HCT116 (cell line): Measurements from ENCODE around the gene CALHM3. TPM values are rescaled to one million over a fixed set of nuclear protein-coding genes. Genes with fewer than 3 reads are reported as not detected.

Experiments used
- ATAC-seq: fragments of 200-7000 bp; cut with Tn5 transposase; 2 replicates; pipeline ENCODE4 v1.9.1; 2020; ENCODE audit warnings: mild to moderate bottlenecking, moderate library complexity
- BruUV-seq: library from RNA; stranded (reverse); fragments of 400-500 nt; replicated peaks from 2 replicates; lab custom pipeline; 2021; lab: Mats Ljungman, UMichigan
- CTCF ChIA-PET: fragments of 300-600 bp; sonication (Branson Sonifier 250); formaldehyde crosslinking; loops from one replicate; lab custom pipeline; 2021; ENCODE audit warnings: antibody characterized with exemption; lab: Charles Lee
- POLR2A ChIA-PET: fragments of 300-600, 350-600 bp; sonication (Branson Sonifier 250); formaldehyde crosslinking; loops from one replicate; lab custom pipeline; 2021; ENCODE audit warnings: antibody characterized with exemption; lab: Charles Lee
- RAD21 ChIA-PET, 2 experiments: fragments of 300-600 bp; sonication (Branson Sonifier 250); formaldehyde crosslinking; loops; one replicate each; lab custom pipeline; 2023; ENCODE audit warnings: low total read pairs in 2 of 2; ENCODE audit not compliant: uncharacterized antibody in 2 of 2, unreplicated experiment in 2 of 2, low non-redundant PET in 1 of 2; lab: Charles Lee
- DNase-seq: peaks from one replicate; pipeline ENCODE4 v3.0.0-alpha.2; 2010; ENCODE audit warnings: low read depth, low spot score
- H2AFZ ChIP-seq: fragments of 200-600 bp; shearing (Covaris generic), sonication (generic); 2 replicates; pipeline ENCODE4 v1.6.1; 2017; ENCODE audit warnings: low read depth, mixed run types, mixed read lengths, antibody characterized with exemption, low read length; ENCODE audit not compliant: poor library complexity, severe bottlenecking
- H3K27ac ChIP-seq: 2 replicates; pipeline ENCODE4 v1.5.1; 2012; ENCODE audit warnings: low read depth, low read length
- H3K27me3 ChIP-seq: fragments of 200-600 bp; sonication (generic); 2 replicates; pipeline ENCODE4 v1.6.1; 2016; ENCODE audit warnings: mixed run types, low read length, mixed read lengths; ENCODE audit not compliant: insufficient read depth
- H3K36me3 ChIP-seq, 2 experiments: fragments of 200-500 bp in 1 of 2; fragments of 200-600 bp in 1 of 2; sonication (Bioruptor generic) in 1 of 2; sonication (generic) in 1 of 2; 2 replicates each; pipeline versions ENCODE4 v1.5.1 to v1.6.1; 2014 to 2016; ENCODE audit warnings: low read length in 2 of 2, inconsistent platforms in 1 of 2, mixed read lengths in 1 of 2, mixed run types in 1 of 2; ENCODE audit not compliant: insufficient read depth in 2 of 2, control insufficient read depth in 1 of 2
- H3K4me1 ChIP-seq, 2 experiments: fragments of 200-600 bp in 1 of 2; sonication (generic) in 1 of 2; 2 replicates each; pipeline versions ENCODE4 v1.5.1 to v1.6.1; 2012 to 2017; ENCODE audit warnings: low read length in 2 of 2, inconsistent platforms in 1 of 2, mild to moderate bottlenecking in 1 of 2, mixed read lengths in 1 of 2, mixed run types in 1 of 2, moderate library complexity in 1 of 2; ENCODE audit not compliant: insufficient read depth in 2 of 2, control insufficient read depth in 1 of 2
- H3K4me2 ChIP-seq: fragments of 200-600 bp; sonication (generic); 2 replicates; pipeline ENCODE4 v1.6.1; 2017; ENCODE audit warnings: mixed run types, low read length, mixed read lengths
- H3K4me3 ChIP-seq, 2 experiments: fragments of 200-600 bp in 1 of 2; sonication (generic) in 1 of 2; replicated peaks in 1 of 2; 2 replicates each; pipeline ENCODE4 v1.5.1; 2011 to 2016; ENCODE audit warnings: low read length in 2 of 2, control low read depth in 1 of 2, low read depth in 1 of 2, mild to moderate bottlenecking in 1 of 2, mixed read lengths in 1 of 2, mixed run types in 1 of 2
- H3K79me2 ChIP-seq: fragments of 200-600 bp; sonication (generic); 2 replicates; pipeline ENCODE4 v1.6.1; 2017; ENCODE audit warnings: mild to moderate bottlenecking, mixed run types, low read length, moderate library complexity, mixed read lengths; ENCODE audit not compliant: insufficient read depth
- H3K9ac ChIP-seq: fragments of 200-600 bp; sonication (generic); 2 replicates; pipeline ENCODE4 v1.6.1; 2016; ENCODE audit warnings: low read length, mixed read lengths
- H3K9me2 ChIP-seq: fragments of 200-600 bp; sonication (generic), shearing (Covaris generic); 2 replicates; pipeline ENCODE4 v1.6.1; 2017; ENCODE audit warnings: mixed run types, mild to moderate bottlenecking, moderate library complexity; ENCODE audit not compliant: insufficient read depth
- H3K9me3 ChIP-seq, 2 experiments: fragments of 200-500 bp in 1 of 2; fragments of 200-600 bp in 1 of 2; sonication (Bioruptor generic) in 1 of 2; sonication (generic) in 1 of 2; 2 replicates each; pipeline ENCODE4 v1.6.1; 2014 to 2017; ENCODE audit warnings: low read length in 2 of 2, mixed read lengths in 2 of 2, inconsistent platforms in 1 of 2, low read depth in 1 of 2, mild to moderate bottlenecking in 1 of 2, mixed run types in 1 of 2, moderate library complexity in 1 of 2; ENCODE audit not compliant: control insufficient read depth in 1 of 2, insufficient read depth in 1 of 2
- H4K20me1 ChIP-seq: fragments of 200-600 bp; sonication (generic), shearing (Covaris generic); 2 replicates; pipeline ENCODE4 v1.6.1; 2017; ENCODE audit warnings: mixed run types, mild to moderate bottlenecking, moderate library complexity; ENCODE audit not compliant: insufficient read depth
- ATF3 ChIP-seq: IDR thresholded peaks from 2 replicates; pipeline ENCODE4 v1.6.1; 2012
- CEBPB ChIP-seq: IDR thresholded peaks from 2 replicates; pipeline ENCODE4 v1.6.1; 2012; ENCODE audit warnings: low read depth
- CTCF ChIP-seq, 3 experiments: fragments of 200-600 bp in 1 of 3; sonication (generic) in 1 of 3; IDR thresholded peaks in 2 of 3; conservative IDR thresholded peaks in 1 of 3; 2 replicates each; pipeline ENCODE4 v1.5.1; 2012 to 2017; ENCODE audit warnings: low read depth in 2 of 3, low read length in 2 of 3, antibody characterized with exemption in 1 of 3, borderline replicate concordance in 1 of 3, control low read depth in 1 of 3, mild to moderate bottlenecking in 1 of 3, mixed read lengths in 1 of 3, mixed run types in 1 of 3, moderate library complexity in 1 of 3; ENCODE audit not compliant: insufficient read depth in 1 of 3
- EGR1 ChIP-seq: IDR thresholded peaks from 2 replicates; pipeline ENCODE4 v1.6.1; 2012; ENCODE audit warnings: low read depth
- ELF1 ChIP-seq: IDR thresholded peaks from 2 replicates; pipeline ENCODE4 v1.6.1; 2012; ENCODE audit warnings: low read depth, borderline replicate concordance
- EZH2phosphoT487 ChIP-seq: fragments of 200-600 bp; IDR thresholded peaks from 2 replicates; pipeline ENCODE4 v1.6.1; 2018; ENCODE audit warnings: antibody characterized with exemption, borderline replicate concordance
- JUND ChIP-seq: IDR thresholded peaks from 2 replicates; pipeline ENCODE4 v1.6.1; 2012
- SIN3A ChIP-seq: IDR thresholded peaks from 2 replicates; pipeline ENCODE4 v1.6.1; 2012; ENCODE audit warnings: low read depth
- SRF ChIP-seq: IDR thresholded peaks from 2 replicates; pipeline ENCODE4 v1.6.1; 2012; ENCODE audit warnings: low read depth
- TCF7L2 ChIP-seq: IDR thresholded peaks from 2 replicates; pipeline ENCODE4 v1.7.0; 2011; ENCODE audit warnings: borderline replicate concordance, inconsistent platforms; ENCODE audit not compliant: insufficient read depth, insufficient read length; ENCODE audit errors: extremely low read depth
- ZBTB33 ChIP-seq: IDR thresholded peaks from 2 replicates; pipeline ENCODE4 v1.6.1; 2011; ENCODE audit warnings: mild to moderate bottlenecking, low read length, moderate library complexity; ENCODE audit not compliant: insufficient replicate concordance; ENCODE audit errors: extremely low read depth
- ZFX ChIP-seq: fragments of 450-650 bp; IDR thresholded peaks from 2 replicates; pipeline ENCODE4 v1.6.1; 2017
- intact Hi-C: fragments of 100-400 bp; cut with micrococcal nuclease; formaldehyde crosslinking; loops from 2 replicates; pipeline ENCODE4 v1.10.0; 2022
- total RNA-seq: library from RNA; stranded (reverse); gene quantifications from one replicate; pipeline ENCODE4 v1.2.1, GENCODE V29; 2021; ENCODE audit not compliant: unreplicated experiment
- TF ChIP-seq, protein P1 (sequence below): IDR thresholded peaks from 2 replicates; pipeline ENCODE4 v1.6.1; 2012; ENCODE audit warnings: low read depth
- TF ChIP-seq, protein P2 (sequence below): IDR thresholded peaks from 2 replicates; pipeline ENCODE4 v1.6.1; 2012

The CALHM3 gene
- total RNA-seq, 1 experiment from 2014 or later, result 0.49 TPM

- DNase-seq, result no peak
- ChIA-PET CTCF (interaction anchor here (1.3 kb wide), 1 partner anchor 28 kb away, joined by 3 read pairs; no protein-coding TSS in a partner anchor), POLR2A (no interaction called here), RAD21 (no interaction called here)
- intact Hi-C loops, result no loop called here
- Histone ChIP-seq H3K9ac (no peak overlapping the region), H3K9me2 (no peaks in the 10 kb centered on the region), H3K27ac (no peak overlapping the region), H3K79me2 (no peaks in the 10 kb centered on the region), H3K4me3 (no peak overlapping the region), H4K20me1 (no peaks in the 10 kb centered on the region), H2AFZ (no peak overlapping the region), H3K36me3 (no peaks in the 10 kb centered on the region), H3K4me1 (peaks cover 0 to 17% of the 10 kb centered on the region in 2 experiments; a peak in 2 of 4 replicates), H3K9me3 (no peaks in the 10 kb centered on the region), H3K4me2 (no peak overlapping the region), H3K27me3 (no peaks in the 10 kb centered on the region)
- TF ChIP-seq EGR1, result no peak
- TF ChIP-seq, protein P1, sequence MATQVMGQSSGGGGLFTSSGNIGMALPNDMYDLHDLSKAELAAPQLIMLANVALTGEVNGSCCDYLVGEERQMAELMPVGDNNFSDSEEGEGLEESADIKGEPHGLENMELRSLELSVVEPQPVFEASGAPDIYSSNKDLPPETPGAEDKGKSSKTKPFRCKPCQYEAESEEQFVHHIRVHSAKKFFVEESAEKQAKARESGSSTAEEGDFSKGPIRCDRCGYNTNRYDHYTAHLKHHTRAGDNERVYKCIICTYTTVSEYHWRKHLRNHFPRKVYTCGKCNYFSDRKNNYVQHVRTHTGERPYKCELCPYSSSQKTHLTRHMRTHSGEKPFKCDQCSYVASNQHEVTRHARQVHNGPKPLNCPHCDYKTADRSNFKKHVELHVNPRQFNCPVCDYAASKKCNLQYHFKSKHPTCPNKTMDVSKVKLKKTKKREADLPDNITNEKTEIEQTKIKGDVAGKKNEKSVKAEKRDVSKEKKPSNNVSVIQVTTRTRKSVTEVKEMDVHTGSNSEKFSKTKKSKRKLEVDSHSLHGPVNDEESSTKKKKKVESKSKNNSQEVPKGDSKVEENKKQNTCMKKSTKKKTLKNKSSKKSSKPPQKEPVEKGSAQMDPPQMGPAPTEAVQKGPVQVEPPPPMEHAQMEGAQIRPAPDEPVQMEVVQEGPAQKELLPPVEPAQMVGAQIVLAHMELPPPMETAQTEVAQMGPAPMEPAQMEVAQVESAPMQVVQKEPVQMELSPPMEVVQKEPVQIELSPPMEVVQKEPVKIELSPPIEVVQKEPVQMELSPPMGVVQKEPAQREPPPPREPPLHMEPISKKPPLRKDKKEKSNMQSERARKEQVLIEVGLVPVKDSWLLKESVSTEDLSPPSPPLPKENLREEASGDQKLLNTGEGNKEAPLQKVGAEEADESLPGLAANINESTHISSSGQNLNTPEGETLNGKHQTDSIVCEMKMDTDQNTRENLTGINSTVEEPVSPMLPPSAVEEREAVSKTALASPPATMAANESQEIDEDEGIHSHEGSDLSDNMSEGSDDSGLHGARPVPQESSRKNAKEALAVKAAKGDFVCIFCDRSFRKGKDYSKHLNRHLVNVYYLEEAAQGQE, result no peak
- TF ChIP-seq ZFX, result no peak
- no peak for TF ChIP-seq CTCF (IDR thresholded peaks at IDR 0.05 in 2 of 3, conservative IDR thresholded peaks at IDR 0.05 in 1 of 3; ENCODE audit: borderline replicate concordance in 1 of 3, insufficient read depth in 1 of 3, low read depth in 2 of 3, low read length in 2 of 3)
- TF ChIP-seq TCF7L2, result no peak
- TF ChIP-seq EZH2phosphoT487, result no peak
- TF ChIP-seq CEBPB, result no peak
- TF ChIP-seq, protein P2, sequence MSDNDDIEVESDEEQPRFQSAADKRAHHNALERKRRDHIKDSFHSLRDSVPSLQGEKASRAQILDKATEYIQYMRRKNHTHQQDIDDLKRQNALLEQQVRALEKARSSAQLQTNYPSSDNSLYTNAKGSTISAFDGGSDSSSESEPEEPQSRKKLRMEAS, result no peak
- TF ChIP-seq JUND, result no peak
- no peak for TF ChIP-seq ZBTB33
- TF ChIP-seq SRF, result no peak
- TF ChIP-seq ELF1, result no peak
- TF ChIP-seq SIN3A, result no peak
- TF ChIP-seq ATF3, result no peak
- no TSS peak for BruUV-seq
- ATAC-seq, result no peak
Observed at GRCh38 chr10:103513380-103514060, 34.5 kb upstream of the CALHM3 start.
